Keratinocyte (primary cell): Measurements from ENCODE around the gene CERS1. TPM values are rescaled to one million over a fixed set of nuclear protein-coding genes. Genes with fewer than 3 reads are reported as not detected.

ENCODE experiments used
- DNase-seq: peaks from one replicate; pipeline ENCODE4 v3.0.0-alpha.2; 2011; ENCODE audit warnings: low read depth, missing footprints, low spot score
- FAIRE-seq: peaks from 2 replicates; lab custom pipeline; 2011; peaks lifted over from hg19 to GRCh38; lab: Jason Lieb, UNC
- H2AFZ ChIP-seq: 2 replicates; pipeline ENCODE4 v1.6.0; 2012; ENCODE audit warnings: low read length, control low read depth, inconsistent platforms; ENCODE audit not compliant: control insufficient read depth
- H3K27ac ChIP-seq: 2 replicates; pipeline ENCODE4 v1.5.1; 2011; ENCODE audit warnings: low read length; ENCODE audit not compliant: control insufficient read depth, insufficient read depth
- H3K27me3 ChIP-seq: 3 replicates; pipeline ENCODE4 v1.6.0; 2011; ENCODE audit warnings: low read length; ENCODE audit not compliant: control insufficient read depth, insufficient read depth; ENCODE audit errors: extremely low read depth
- H3K36me3 ChIP-seq, 2 experiments: 2 replicates in 1 of 2; 3 replicates in 1 of 2; pipeline ENCODE4 v1.5.1; 2011; ENCODE audit warnings: low read length in 2 of 2, mild to moderate bottlenecking in 1 of 2; ENCODE audit not compliant: control insufficient read depth in 2 of 2, insufficient read depth in 2 of 2; ENCODE audit errors: extremely low read depth in 1 of 2
- H3K4me1 ChIP-seq: 3 replicates; pipeline ENCODE4 v1.5.1; 2011; ENCODE audit warnings: low read length; ENCODE audit not compliant: control insufficient read depth, insufficient read depth; ENCODE audit errors: extremely low read depth
- H3K4me2 ChIP-seq: 3 replicates; pipeline ENCODE4 v1.6.0; 2011; ENCODE audit warnings: low read depth, low read length; ENCODE audit not compliant: control insufficient read depth, insufficient read depth; ENCODE audit errors: extremely low read depth
- H3K4me3 ChIP-seq, 3 experiments: fragments of 200-600 bp in 1 of 3; sonication (generic) in 1 of 3; 2 replicates in 2 of 3; 3 replicates in 1 of 3; pipeline ENCODE4 v1.5.1; 2011 to 2016; ENCODE audit warnings: low read length in 3 of 3, mild to moderate bottlenecking in 3 of 3, control low read depth in 2 of 3, inconsistent platforms in 1 of 3, low read depth in 1 of 3, mixed read lengths in 1 of 3, mixed run types in 1 of 3, moderate library complexity in 1 of 3; ENCODE audit not compliant: control insufficient read depth in 2 of 3, insufficient read depth in 2 of 3; ENCODE audit errors: extremely low read depth in 1 of 3
- H3K79me2 ChIP-seq: 2 replicates; pipeline ENCODE4 v1.6.0; 2012; ENCODE audit warnings: low read length; ENCODE audit not compliant: control insufficient read depth, insufficient read depth
- H3K9ac ChIP-seq: 3 replicates; pipeline ENCODE4 v1.6.0; 2011; ENCODE audit warnings: low read length; ENCODE audit not compliant: control insufficient read depth, insufficient read depth; ENCODE audit errors: extremely low read depth
- H3K9me1 ChIP-seq: 3 replicates; pipeline ENCODE4 v1.6.0; 2011; ENCODE audit warnings: low read length; ENCODE audit not compliant: control insufficient read depth, insufficient read depth; ENCODE audit errors: extremely low read depth
- H3K9me3 ChIP-seq: 2 replicates; pipeline ENCODE4 v1.5.1; 2012; ENCODE audit warnings: low read depth, low read length; ENCODE audit not compliant: control insufficient read depth
- H4K20me1 ChIP-seq: 3 replicates; pipeline ENCODE4 v1.6.0; 2011; ENCODE audit warnings: low read length; ENCODE audit not compliant: control insufficient read depth, insufficient read depth; ENCODE audit errors: extremely low read depth
- EZH2 ChIP-seq: IDR thresholded peaks from one replicate; pipeline ENCODE4 v1.6.1; 2012; ENCODE audit warnings: inconsistent platforms, mild to moderate bottlenecking, low read length, moderate library complexity
- dilution Hi-C: fragments of 300-500 bp; cut with MboI; formaldehyde crosslinking; loops from one replicate; pipeline ENCODE4 v1.7.0; 2020; ENCODE audit warnings: low sequenced_read_pairs; ENCODE audit not compliant: extremely low pct_ligation_motif_present
- polyA plus RNA-seq, 5 experiments: library from polyadenylated mRNA; depleted of rRNA in 3 of 5; stranded (reverse) in 3 of 5; stranded (forward) in 1 of 5; unstranded in 1 of 5; fragments of >200 nt; gene quantifications; 1 replicate in 1 of 5; 2 replicates in 3 of 5; 3 replicates in 1 of 5; pipeline versions ENCODE4 v1.2.1 to v1.2.3, GENCODE V29; 2011 to 2012; ENCODE audit warnings: missing spikeins in 2 of 5, low read depth in 1 of 5, low replicate concordance in 1 of 5
- TF ChIP-seq, protein P1 (sequence below), 3 experiments: IDR thresholded peaks in 1 of 3; conservative IDR thresholded peaks in 1 of 3; optimal IDR thresholded peaks in 1 of 3; 2 replicates in 2 of 3; 3 replicates in 1 of 3; pipeline versions ENCODE3 to v1.5.1; 2011; ENCODE audit warnings: low read length in 3 of 3, mild to moderate bottlenecking in 3 of 3, moderate library complexity in 2 of 3, control low read depth in 1 of 3, inconsistent platforms in 1 of 3; ENCODE audit not compliant: insufficient read depth in 2 of 3; ENCODE audit errors: extremely low read depth in 1 of 3

The CERS1 gene
- polyA plus RNA-seq, 1 donor (not counting 4 experiments of a cell fraction or from before 2014, with no cell fraction given), result 0.09 TPM

DNA sequence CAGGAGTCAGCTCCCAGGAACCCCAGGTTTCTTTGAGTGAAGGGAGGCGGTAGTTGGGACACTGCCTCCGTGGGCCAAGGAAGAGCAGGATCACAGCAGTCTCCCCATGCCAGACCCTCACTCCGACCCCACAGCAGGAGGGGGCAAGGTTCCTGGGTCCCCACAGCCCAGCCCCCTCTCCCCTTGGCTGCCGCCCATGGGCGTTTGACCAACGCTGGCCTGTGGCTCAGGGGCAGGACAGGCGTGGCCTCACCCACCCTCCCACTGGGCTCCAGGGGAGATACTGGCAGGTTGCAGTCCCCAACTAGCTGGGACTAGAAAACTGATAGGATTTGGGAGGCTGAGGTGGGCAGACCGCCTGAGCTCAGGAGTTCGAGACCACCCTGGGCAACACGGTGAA is 14.1 kb upstream of the CERS1 start:
- Histone ChIP-seq H3K36me3 (peaks cover 39 to 41% of the 10 kb centered on the region in 2 experiments), H3K27me3 (no peaks in the 10 kb centered on the region), H3K79me2 (peaks cover 23% of the 10 kb centered on the region), H3K9me1 (no peaks in the 10 kb centered on the region), H3K4me2 (no peak overlapping the region), H3K9me3 (no peaks in the 10 kb centered on the region), H4K20me1 (no peaks in the 10 kb centered on the region), H3K9ac (no peak overlapping the region), H3K4me3 (no peak overlapping the region), H3K27ac (no peak overlapping the region), H2AFZ (no peak overlapping the region), H3K4me1 (no peaks in the 10 kb centered on the region)
- dilution Hi-C loops, result no loop called here
- TF ChIP-seq, protein P1, sequence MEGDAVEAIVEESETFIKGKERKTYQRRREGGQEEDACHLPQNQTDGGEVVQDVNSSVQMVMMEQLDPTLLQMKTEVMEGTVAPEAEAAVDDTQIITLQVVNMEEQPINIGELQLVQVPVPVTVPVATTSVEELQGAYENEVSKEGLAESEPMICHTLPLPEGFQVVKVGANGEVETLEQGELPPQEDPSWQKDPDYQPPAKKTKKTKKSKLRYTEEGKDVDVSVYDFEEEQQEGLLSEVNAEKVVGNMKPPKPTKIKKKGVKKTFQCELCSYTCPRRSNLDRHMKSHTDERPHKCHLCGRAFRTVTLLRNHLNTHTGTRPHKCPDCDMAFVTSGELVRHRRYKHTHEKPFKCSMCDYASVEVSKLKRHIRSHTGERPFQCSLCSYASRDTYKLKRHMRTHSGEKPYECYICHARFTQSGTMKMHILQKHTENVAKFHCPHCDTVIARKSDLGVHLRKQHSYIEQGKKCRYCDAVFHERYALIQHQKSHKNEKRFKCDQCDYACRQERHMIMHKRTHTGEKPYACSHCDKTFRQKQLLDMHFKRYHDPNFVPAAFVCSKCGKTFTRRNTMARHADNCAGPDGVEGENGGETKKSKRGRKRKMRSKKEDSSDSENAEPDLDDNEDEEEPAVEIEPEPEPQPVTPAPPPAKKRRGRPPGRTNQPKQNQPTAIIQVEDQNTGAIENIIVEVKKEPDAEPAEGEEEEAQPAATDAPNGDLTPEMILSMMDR (optimal IDR thresholded peaks at IDR 0.05 in 1 of 3, IDR thresholded peaks at IDR 0.05 in 1 of 3, conservative IDR thresholded peaks at IDR 0.05 in 1 of 3; ENCODE audit: extremely low read depth in 1 of 3, insufficient read depth in 2 of 3, low read length in 3 of 3), result no peak
- TF ChIP-seq EZH2, result no peak
- DNase-seq (no peak), FAIRE-seq (no peak)

DNA sequence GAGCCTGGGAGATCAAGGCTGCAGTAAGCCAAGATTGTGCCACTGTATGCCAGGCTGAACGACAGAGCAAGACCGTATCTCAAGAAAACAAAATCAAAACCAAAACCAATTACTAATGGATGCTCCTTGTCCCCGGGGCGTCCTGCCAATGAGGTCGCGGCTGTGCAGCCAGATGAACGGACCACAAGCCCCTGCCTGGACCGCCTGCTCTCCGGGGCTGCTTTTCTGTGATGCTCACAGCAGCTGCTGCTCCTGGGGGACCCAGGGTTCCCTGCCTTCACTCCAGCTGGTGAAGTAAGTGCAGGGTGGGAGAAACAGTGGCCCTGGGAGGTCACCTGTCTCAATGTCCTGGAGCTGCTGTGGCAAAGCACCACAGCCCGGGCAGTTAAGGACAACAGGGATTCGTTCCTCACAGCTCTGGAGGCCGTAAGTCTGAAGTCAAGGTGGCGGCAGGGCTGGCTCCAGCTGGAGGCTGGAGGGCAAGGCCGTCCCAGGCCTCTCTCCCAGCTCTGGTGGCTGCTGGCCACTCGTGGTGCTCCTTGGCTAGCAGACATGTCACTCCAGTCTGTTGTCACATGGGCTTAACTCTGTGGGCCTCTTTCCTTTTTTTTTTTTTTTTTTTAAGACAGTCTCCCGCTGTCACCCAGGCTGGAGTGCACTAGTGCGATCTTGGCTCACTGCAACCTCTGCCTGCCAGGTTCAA is 13.1 kb upstream of the CERS1 start:
- Histone ChIP-seq H4K20me1 (no peaks in the 10 kb centered on the region), H3K9me1 (no peaks in the 10 kb centered on the region), H3K27me3 (no peaks in the 10 kb centered on the region), H3K9ac (no peak overlapping the region), H3K4me3 (no peak overlapping the region), H3K79me2 (peaks cover 15% of the 10 kb centered on the region), H2AFZ (no peak overlapping the region), H3K9me3 (no peaks in the 10 kb centered on the region), H3K4me2 (no peak overlapping the region), H3K27ac (no peak overlapping the region), H3K36me3 (peaks cover 39 to 45% of the 10 kb centered on the region in 2 experiments), H3K4me1 (no peaks in the 10 kb centered on the region)
- TF ChIP-seq, protein P1 (optimal IDR thresholded peaks at IDR 0.05 in 1 of 3, IDR thresholded peaks at IDR 0.05 in 1 of 3, conservative IDR thresholded peaks at IDR 0.05 in 1 of 3; ENCODE audit: extremely low read depth in 1 of 3, insufficient read depth in 2 of 3, low read length in 3 of 3), result no peak
- no peak for TF ChIP-seq EZH2
- FAIRE-seq, result no peak
- no peak for DNase-seq
- dilution Hi-C loops, result no loop called here
